GM19372 (cell line): ENCODE results near the gene POC1A.

Source experiments
- ATAC-seq: cut with Tn5 transposase; IDR thresholded peaks from one replicate; pipeline ENCODE4 v1.9.1; 2021; ENCODE audit warnings: mild to moderate bottlenecking, low read depth, moderate library complexity; ENCODE audit not compliant: unreplicated experiment

The POC1A gene

GRCh38 chr3:52109611-52110301, 44.5 kb downstream of the POC1A start:
- no peak for ATAC-seq

- no peak for ATAC-seq
Observed at GRCh38 chr3:52108302-52109232, 45.7 kb downstream of the POC1A start.

GRCh38 chr3:52106951-52107611, 47.1 kb downstream of the POC1A start:
- no peak for ATAC-seq

DNA sequence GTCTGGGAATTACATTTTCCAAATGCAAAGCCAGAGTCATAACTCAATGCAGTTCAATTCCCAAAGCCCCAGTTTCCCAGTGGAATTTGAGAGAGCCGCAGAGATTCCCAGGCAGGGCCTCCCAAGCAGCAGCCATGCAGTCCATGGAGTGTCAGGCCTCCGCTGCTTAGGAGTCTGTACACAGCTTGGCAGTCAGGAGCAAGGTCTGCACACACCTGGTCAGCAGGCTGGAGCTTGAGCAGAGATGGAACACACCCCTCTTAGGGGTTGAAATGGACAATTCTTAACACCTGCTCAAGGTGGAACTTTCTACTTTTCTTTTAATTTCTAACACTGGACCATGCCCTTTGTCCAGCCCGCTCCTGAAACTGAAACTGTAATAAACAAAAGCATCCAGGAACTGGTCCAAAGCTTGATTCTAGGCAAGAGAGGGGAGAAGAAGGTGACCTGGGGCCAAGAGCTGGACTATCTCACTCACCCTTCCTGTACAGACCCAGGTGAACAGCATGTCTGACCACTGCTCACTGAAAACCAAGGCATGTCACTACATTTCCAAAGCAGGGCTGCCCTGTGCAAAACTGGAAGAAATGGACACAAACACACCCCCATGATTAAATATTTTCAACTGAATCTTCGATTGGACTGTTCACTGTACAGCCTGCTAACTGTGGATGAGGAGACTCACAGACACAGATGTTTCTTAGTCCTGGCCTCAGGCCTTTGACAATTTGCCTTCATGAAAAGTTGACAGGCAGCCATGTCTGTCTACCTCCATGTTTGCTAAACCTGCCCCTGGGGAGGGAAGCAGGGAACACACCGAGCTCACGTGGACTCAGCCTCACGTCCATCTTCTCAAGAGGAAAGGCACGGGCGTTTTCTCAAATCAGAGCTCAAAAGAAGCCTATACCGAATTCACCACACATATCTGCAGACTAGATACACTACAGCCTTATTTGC, 49.3 kb downstream of the POC1A start:
- no peak for ATAC-seq

DNA sequence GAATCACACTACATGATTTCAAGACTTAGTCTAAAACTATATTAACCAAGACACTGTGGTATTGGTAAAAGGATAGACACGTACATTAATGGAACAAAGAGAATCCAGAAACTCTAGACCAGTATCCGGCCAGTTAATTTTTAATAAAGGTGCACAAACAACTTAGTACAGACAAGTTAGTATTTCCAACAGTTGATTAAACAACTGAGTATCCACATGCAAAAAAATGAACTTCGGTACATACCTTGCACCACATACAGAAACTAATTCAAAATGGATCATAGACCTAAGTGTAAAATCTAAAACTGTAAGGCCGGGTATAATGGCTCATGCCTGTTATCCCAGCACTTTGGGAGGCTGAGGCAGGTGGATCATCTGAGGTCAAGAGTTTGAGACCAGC, 51.3 kb downstream of the POC1A start:
- ATAC-seq: no peak

- ATAC-seq: no peak
Observed at GRCh38 chr3:52099001-52099401, 55.2 kb downstream of the POC1A start.

DNA sequence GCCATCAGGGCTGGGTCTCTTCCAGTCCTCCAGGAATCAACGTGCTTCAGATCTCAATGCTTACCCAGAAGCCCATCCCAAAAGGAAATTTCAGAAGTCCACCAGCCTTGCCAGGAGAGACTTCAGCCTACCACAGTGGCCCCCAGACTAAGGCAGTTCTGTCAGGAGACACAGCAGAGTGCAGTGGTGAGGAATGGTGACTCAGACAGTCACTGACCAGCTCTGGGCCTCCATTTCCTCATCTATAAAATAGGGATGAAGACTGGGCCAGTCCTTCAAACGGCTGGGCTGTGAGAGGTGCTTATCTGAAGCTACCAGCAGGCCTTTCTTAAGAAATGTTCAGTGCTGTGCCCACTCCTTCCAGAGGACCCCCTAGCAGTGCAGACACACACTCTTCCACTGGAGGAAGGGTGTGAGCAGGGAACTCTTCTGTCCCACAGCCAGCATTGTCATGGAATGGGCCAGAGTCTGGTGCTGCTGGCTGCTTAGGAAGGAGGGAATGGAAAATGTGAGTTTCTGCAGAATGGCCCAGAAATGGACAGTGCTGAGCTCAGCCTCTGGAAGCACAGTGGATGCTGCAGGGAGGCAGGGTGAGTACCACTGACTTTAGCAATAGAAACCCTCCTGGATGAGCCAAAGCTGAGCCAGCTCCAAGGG, 56.2 kb downstream of the POC1A start:
- ATAC-seq: no peak

DNA sequence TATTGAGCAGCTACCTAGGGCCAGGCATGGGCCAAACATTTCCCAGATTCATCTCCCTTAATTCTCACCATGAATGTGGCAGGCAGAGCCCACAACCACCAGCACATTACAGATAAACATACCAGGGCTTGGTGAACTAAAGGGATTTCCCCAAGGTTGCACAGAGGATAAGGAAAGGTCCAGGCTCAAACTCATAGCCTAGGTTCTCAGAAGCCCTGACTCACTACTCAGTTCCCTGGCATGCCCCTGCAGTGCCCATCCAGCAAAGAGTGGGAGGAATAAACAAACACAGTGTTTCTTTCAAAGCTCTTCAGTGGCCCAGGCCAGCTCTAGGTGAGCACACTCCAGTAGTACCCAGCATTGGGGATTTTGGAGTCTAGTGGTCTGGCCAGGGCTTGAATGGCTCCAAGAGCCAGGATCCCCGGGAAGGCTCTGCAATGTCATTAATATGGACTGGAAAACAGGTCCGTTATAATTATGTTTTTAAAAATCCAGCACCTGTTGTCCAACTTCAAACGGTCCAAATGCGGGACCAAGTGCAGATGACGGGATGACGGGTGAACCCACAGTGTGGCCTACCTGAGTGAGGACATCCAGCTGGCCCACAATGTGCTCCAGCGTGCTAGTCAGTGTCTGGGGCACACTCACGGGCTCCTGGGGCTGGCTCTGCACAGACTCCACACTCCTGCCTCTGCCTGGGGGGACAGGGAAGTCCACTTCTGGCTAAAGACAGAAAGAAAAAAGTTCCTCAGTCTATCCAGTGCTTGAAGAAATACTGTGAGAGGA, 58.0 kb downstream of the POC1A start:
- ATAC-seq: no peak

- no peak for ATAC-seq
Observed at GRCh38 chr3:52094571-52095485, 59.4 kb downstream of the POC1A start.

GRCh38 chr3:52093756-52094545, 60.3 kb downstream of the POC1A start:
- no peak for ATAC-seq

- ATAC-seq: no peak
Observed at GRCh38 chr3:52092891-52093290, 61.3 kb downstream of the POC1A start.

- no peak for ATAC-seq
Observed at GRCh38 chr3:52092271-52092660, 62.0 kb downstream of the POC1A start.

GRCh38 chr3:52091586-52092270, 62.5 kb downstream of the POC1A start:
- ATAC-seq: no peak

GRCh38 chr3:52090933-52091468, 63.2 kb downstream of the POC1A start:
- ATAC-seq: no peak

- no peak for ATAC-seq
Observed at GRCh38 chr3:52090131-52090932, 63.9 kb downstream of the POC1A start.
